IMR-90 (cell line): ENCODE results near the gene RIMOC1.

ENCODE experiments used
- CHD1 ChIP-seq: IDR thresholded peaks from 2 replicates; pipeline ENCODE4 v1.6.1; 2012; ENCODE audit warnings: low read depth, low read length, improper control_type of control experiment
- CTCF ChIP-seq: conservative IDR thresholded peaks from 2 replicates; pipeline ENCODE4 v1.5.1; 2012; ENCODE audit warnings: mild to moderate bottlenecking, low read depth, low read length, improper control_type of control experiment
- TF ChIP-seq, protein P1 (sequence below): fragments of 150-350 bp; IDR thresholded peaks from 2 replicates; pipeline ENCODE4 v1.6.1; 2017; ENCODE audit warnings: mild to moderate bottlenecking, antibody characterized with exemption, low read length, low read depth

DNA sequence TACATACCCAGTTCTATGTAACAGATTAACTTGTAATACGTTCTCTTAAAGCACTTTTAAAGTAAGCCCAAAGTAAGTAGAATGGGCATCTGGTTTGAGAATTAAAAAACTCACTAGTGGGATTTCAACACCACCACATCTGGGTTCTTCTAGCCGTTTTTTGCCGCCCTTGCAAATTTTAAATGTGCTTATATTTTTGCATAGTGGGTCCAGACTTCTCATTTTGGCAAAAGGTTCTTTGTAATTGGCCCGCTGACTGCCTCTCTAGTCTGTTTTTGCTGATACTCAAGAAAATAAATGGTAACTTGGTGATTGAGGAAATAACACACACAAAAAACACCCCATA lies 20.4 kb downstream of the RIMOC1 start:
- TF ChIP-seq CTCF (no peak), CHD1 (no peak)
- TF ChIP-seq, protein P1, sequence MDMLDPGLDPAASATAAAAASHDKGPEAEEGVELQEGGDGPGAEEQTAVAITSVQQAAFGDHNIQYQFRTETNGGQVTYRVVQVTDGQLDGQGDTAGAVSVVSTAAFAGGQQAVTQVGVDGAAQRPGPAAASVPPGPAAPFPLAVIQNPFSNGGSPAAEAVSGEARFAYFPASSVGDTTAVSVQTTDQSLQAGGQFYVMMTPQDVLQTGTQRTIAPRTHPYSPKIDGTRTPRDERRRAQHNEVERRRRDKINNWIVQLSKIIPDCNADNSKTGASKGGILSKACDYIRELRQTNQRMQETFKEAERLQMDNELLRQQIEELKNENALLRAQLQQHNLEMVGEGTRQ = no peak
